Measurements from ENCODE around the gene DPYSL4.

The DPYSL4 gene

GRCh38 chr10:132179551-132180392 lies 7.0 kb upstream of the DPYSL4 start:
- no peak for DNase-seq

- DNase-seq: no peak
Observed at GRCh38 chr10:132180736-132181135, 6.0 kb upstream of the DPYSL4 start.

GRCh38 chr10:132181691-132182425 lies 4.9 kb upstream of the DPYSL4 start:
- DNase-seq: no peak

GRCh38 chr10:132182591-132182990 lies 4.2 kb upstream of the DPYSL4 start:
- DNase-seq: no peak

- DNase-seq: no peak
Observed at GRCh38 chr10:132183046-132183445, 3.7 kb upstream of the DPYSL4 start.

GRCh38 chr10:132184816-132185593 lies 1.7 kb upstream of the DPYSL4 start:
- no peak for DNase-seq

- DNase-seq: no peak
Observed at GRCh38 chr10:132185601-132186487, 904 bp upstream of the DPYSL4 start.

GRCh38 chr10:132187430-132188138 lies 836 bp downstream of the DPYSL4 start:
- no peak for DNase-seq

GRCh38 chr10:132188331-132188730 lies 1.6 kb downstream of the DPYSL4 start:
- no peak for DNase-seq

GRCh38 chr10:132189016-132189415 lies 2.3 kb downstream of the DPYSL4 start:
- DNase-seq: no peak

GRCh38 chr10:132189810-132190422 lies 3.2 kb downstream of the DPYSL4 start:
- no peak for DNase-seq

- DNase-seq: no peak
Observed at GRCh38 chr10:132192076-132192975, 5.6 kb downstream of the DPYSL4 start.

- no peak for DNase-seq
Observed at GRCh38 chr10:132192991-132193665, 6.4 kb downstream of the DPYSL4 start.

- DNase-seq: no peak
Observed at GRCh38 chr10:132193907-132194552, 7.3 kb downstream of the DPYSL4 start.

GRCh38 chr10:132194726-132195125 lies 8.0 kb downstream of the DPYSL4 start:
- no peak for DNase-seq

- DNase-seq: no peak
Observed at GRCh38 chr10:132195366-132196075, 8.8 kb downstream of the DPYSL4 start.

GRCh38 chr10:132196178-132197113 lies 9.7 kb downstream of the DPYSL4 start:
- DNase-seq: no peak

Data from left hindlimb (tissue), 1 donor.